Activated CD4-positive, CD25-positive, alpha-beta regulatory T cell (primary cell): ENCODE data around the gene CADM1.

Experiments used
- DNase-seq, 4 experiments: peaks; one replicate each; lab custom pipeline; 2025; lab: John Stamatoyannopoulos, UW

CADM1 gene

DNA sequence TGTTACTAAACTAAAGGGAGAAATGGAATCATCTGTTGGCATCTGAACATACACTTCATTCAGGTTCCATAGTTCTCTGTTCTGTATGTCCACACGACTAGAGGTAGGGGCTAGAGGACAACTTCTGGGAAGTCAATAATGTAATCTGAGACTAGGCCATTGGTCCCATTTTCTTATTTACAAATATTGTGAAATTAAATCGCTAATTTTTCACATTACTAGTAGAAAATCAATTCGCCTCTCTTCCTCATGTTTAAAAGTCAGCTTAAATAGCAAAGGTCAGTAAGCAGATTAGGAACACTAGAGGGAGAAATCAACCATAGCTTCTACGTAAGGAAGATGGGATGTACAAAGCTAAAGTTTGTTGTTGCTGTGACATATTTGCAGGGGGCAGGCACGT lies 59.7 kb downstream of the CADM1 start:
- DNase-seq, result no peak

GRCh38 chr11:115439969-115440540 lies 64.2 kb downstream of the CADM1 start:
- no peak for DNase-seq

- DNase-seq, result no peak
These were observed 64.8 kb downstream of the CADM1 start for GRCh38 chr11:115439385-115439784.

GRCh38 chr11:115437902-115438575 lies 66.2 kb downstream of the CADM1 start:
- no peak for DNase-seq

- no peak for DNase-seq
These were observed 73.9 kb downstream of the CADM1 start for GRCh38 chr11:115430345-115430744.

- DNase-seq, result no peak
These were observed 75.9 kb downstream of the CADM1 start for GRCh38 chr11:115428306-115428705.

DNA sequence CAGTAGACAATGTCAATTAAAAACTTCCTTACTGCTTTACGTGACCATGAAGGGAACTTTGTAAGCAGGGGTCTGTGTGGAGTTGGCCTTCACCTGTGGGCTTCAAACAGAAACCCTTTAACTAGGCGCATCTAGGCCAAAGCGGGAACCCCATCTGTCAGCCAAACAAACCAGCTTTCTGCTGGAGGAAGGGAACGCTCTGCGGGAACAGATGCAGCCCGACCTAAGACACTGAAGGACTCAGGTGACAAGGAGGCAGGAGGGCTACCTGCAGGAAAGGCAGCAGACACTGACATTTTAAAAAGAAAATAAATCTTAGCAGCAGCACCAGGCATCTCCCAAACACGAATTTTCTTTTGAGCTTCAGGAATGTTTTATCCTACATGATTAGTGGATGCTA lies 78.4 kb downstream of the CADM1 start:
- no peak for DNase-seq

DNA sequence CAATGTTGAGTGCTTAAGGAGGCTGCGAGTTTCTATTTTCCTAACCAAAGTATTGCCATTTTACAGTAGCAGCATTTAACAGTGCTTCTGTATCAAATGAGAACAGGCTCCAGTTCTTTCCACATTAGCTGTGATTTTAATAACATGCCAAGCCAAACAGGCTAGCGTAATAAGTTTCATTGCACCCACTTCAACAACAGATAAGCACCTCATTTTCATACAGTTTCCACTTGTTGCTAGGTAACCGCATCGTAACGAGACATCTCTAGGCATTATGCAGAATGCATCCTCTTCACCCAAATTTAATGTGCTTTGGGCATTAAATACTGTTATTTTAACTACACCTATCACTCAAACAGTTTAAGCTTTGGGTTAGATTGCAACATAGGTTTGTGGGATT lies 79.0 kb downstream of the CADM1 start:
- DNase-seq, result no peak

- DNase-seq, result no peak
These were observed 80.3 kb downstream of the CADM1 start for GRCh38 chr11:115423728-115424459.

- no peak for DNase-seq
These were observed 82.1 kb downstream of the CADM1 start for GRCh38 chr11:115421992-115422689.

DNA sequence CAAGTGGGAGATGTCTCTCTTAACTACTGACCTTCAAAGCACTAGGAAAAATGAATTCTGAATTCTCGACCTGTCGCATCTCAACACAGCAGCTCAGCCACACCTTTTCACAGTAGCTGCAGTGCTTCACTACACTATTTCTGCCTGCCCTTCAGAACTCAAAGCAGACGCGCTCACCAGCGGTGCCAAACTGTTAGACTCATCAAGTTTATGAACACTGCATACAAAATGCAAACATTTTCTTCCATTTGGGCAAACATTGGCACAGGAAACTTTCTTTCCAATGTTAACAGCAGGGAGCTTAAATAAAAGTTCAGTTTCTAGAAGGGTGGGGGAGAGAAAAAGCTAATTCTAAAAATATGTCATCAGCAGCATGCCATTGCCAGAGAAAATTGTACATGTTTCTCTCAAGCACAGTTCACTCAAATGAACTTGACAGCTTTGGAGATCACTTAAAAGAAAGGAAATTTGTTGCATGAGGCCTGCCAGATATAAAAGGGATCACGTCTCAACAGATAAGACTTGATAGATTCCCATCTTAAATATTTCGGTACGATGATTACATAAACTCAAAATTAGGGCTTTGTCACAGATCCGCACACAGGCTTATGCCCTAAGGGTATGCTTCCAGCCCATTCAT lies 82.7 kb downstream of the CADM1 start:
- no peak for DNase-seq

- DNase-seq, result no peak
These were observed 83.7 kb downstream of the CADM1 start for GRCh38 chr11:115420505-115420904.

GRCh38 chr11:115418626-115419025 lies 85.6 kb downstream of the CADM1 start:
- DNase-seq, result no peak

GRCh38 chr11:115418081-115418480 lies 86.1 kb downstream of the CADM1 start:
- no peak for DNase-seq

DNA sequence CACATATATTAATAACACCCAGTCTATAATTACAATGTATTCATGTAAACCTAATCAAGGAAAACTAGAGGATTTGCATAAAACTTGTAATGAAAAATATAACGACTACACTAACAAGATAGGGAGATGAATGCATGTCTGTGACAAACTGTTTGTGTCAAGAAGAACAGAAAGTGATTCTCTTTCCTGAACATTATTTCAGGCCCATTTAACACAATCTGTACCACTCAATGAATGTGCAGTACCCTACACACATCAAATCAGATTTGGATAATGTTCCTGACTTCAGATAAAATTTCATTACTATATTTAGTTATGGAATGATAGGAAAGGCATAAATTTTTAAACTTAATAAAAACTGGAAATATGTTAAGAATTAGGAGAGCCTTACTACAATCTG lies 93.1 kb downstream of the CADM1 start:
- no peak for DNase-seq

- DNase-seq, result no peak
These were observed 94.5 kb downstream of the CADM1 start for GRCh38 chr11:115409691-115410220.

- DNase-seq, result no peak
These were observed 95.0 kb downstream of the CADM1 start for GRCh38 chr11:115409116-115409670.

GRCh38 chr11:115408036-115408921 lies 95.9 kb downstream of the CADM1 start:
- no peak for DNase-seq

GRCh38 chr11:115407496-115407895 lies 96.7 kb downstream of the CADM1 start:
- DNase-seq, result no peak

DNA sequence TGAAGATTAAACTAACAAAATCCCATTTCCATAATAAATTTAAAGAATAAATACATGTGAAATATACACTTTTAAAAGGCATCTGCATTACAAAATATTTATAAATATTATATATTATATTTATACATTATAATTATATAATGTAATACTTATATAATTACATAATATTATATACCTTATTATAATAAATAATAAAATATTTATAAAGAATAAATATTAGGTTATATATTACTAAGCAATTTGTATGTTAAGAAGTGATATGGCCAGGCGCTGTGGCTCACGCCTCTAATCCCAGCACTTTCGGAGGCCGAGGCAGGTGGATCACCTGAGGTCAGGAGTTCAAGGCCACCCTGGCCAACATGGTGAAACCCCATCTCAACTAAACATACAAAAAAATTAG lies 97.8 kb downstream of the CADM1 start:
- no peak for DNase-seq
